CD4-positive, CD25-positive, alpha-beta regulatory T cell (primary cell): ENCODE measurements around the gene ZNF740. TPM values are rescaled to one million over a fixed set of nuclear protein-coding genes. Genes with fewer than 3 reads are reported as not detected.
A peak's percentile ranks its signal among the peaks of the same experiment; 100 is the strongest.
"Not testable (repeated sequence)": the region's sequence is repeated elsewhere in the genome, so short reads cannot be mapped to it uniquely, and the experiment has no call there.

ENCODE experiments used
- ATAC-seq, 2 donors: fragments of 150-1000 bp; cut with Tn5 transposase; one replicate each; pipeline ENCODE4 v1.10.0; 2021; ENCODE audit warnings: low read depth in 2 of 2, moderate number of reproducible peaks in 2 of 2, moderate library complexity in 1 of 2
- DNase-seq, 3 donors: peaks; one replicate each; pipeline versions ENCODE4 v3.0.0 to v3.0.0-alpha.2; 2012 to 2022; ENCODE audit warnings: mixed read lengths in 1 of 3
- H3K27ac ChIP-seq: one replicate; pipeline ENCODE4 v1.7.0; 2013; ENCODE audit warnings: mild to moderate bottlenecking, low read length; ENCODE audit not compliant: insufficient read depth, poor library complexity, severe bottlenecking
- H3K27me3 ChIP-seq: one replicate; pipeline ENCODE4 v1.7.0; 2013; ENCODE audit warnings: low read length; ENCODE audit not compliant: control insufficient read depth, insufficient read depth
- H3K36me3 ChIP-seq: one replicate; pipeline ENCODE4 v1.7.0; 2013; ENCODE audit warnings: mild to moderate bottlenecking, low read length, moderate library complexity; ENCODE audit not compliant: control insufficient read depth, insufficient read depth
- H3K4me1 ChIP-seq: 2 replicates; pipeline ENCODE4 v1.7.0; 2013; ENCODE audit warnings: mild to moderate bottlenecking, low read length; ENCODE audit not compliant: insufficient read depth, control insufficient read depth, poor library complexity, severe bottlenecking
- H3K4me3 ChIP-seq: one replicate; pipeline ENCODE4 v1.7.0; 2013; ENCODE audit warnings: low read depth, mild to moderate bottlenecking, low read length, moderate library complexity
- H3K9me3 ChIP-seq, 2 experiments: 1 replicate in 1 of 2; 2 replicates in 1 of 2; pipeline ENCODE4 v1.7.0; 2013; ENCODE audit warnings: low read length in 2 of 2, mild to moderate bottlenecking in 1 of 2, moderate library complexity in 1 of 2; ENCODE audit not compliant: control insufficient read depth in 2 of 2
- H3K27ac Mint-ChIP-seq, 3 donors: one replicate each; pipeline ENCODE4 v1.8.0; 2020 to 2022; ENCODE audit warnings: mild to moderate bottlenecking in 3 of 3, mixed read lengths in 3 of 3, moderate library complexity in 2 of 3
- H3K27me3 Mint-ChIP-seq: one replicate; pipeline ENCODE4 v1.8.0; 2022; ENCODE audit warnings: mild to moderate bottlenecking, mixed read lengths
- H3K36me3 Mint-ChIP-seq: one replicate; pipeline ENCODE4 v1.8.0; 2020; ENCODE audit warnings: mixed read lengths
- H3K4me1 Mint-ChIP-seq, 4 donors: one replicate each; pipeline ENCODE4 v1.8.0; 2020 to 2022; ENCODE audit warnings: mixed read lengths in 4 of 4, mild to moderate bottlenecking in 1 of 4
- H3K4me3 Mint-ChIP-seq, 4 donors: one replicate each; pipeline ENCODE4 v1.8.0; 2020 to 2022; ENCODE audit warnings: mild to moderate bottlenecking in 4 of 4, mixed read lengths in 4 of 4, moderate library complexity in 3 of 4
- H3K9me3 Mint-ChIP-seq, 7 donors: one replicate each; pipeline ENCODE4 v1.8.0; 2020 to 2022; ENCODE audit warnings: mixed read lengths in 7 of 7, mild to moderate bottlenecking in 3 of 7, moderate library complexity in 2 of 7
- polyA plus RNA-seq, 4 donors: library from polyadenylated mRNA; unstranded; fragments of 300-500 nt; fragmentation: Illumina TruSeq; gene quantifications; one replicate each; pipeline ENCODE4 v1.2.3, GENCODE V29; 2021
- total RNA-seq: library from RNA; stranded (reverse); gene quantifications from one replicate; pipeline ENCODE4 v1.2.3, GENCODE V29; 2022

The ZNF740 gene
- total and polyA plus RNA-seq, 5 donors from 2014 or later = 2.3 to 32.6 (median 3.0) TPM

DNA sequence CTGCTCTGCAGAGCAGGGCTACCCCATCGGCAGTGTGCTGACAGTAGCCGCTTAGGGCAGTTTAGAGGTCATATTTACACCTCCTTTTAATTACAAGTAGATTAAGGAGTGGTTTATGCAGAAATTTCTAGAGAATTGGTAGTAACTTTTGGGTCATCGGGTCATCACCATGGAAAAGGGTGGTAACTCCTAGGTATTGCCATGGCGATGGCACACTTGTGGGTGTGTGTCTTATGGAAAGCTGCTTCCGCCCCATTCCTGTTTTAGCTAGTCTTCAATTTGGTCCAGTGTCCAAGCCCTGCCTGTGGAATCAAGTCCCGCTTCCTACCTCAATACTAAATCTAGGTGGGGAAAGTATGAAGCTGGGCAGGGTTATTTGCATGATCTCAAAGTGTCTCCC is 29.5 kb upstream of the ZNF740 start:
- H3K36me3 Mint-ChIP-seq = no peaks in the 10 kb centered on the region
- Histone ChIP-seq H3K4me1 (no peaks in the 10 kb centered on the region), H3K27ac (no peak overlapping the region), H3K4me3 (no peak overlapping the region), H3K9me3 (no peaks in the 10 kb centered on the region), H3K36me3 (no peaks in the 10 kb centered on the region), H3K27me3 (no peaks in the 10 kb centered on the region)
- H3K4me3 Mint-ChIP-seq = no peak overlapping the region
- H3K27me3 Mint-ChIP-seq = peaks cover 8% of the 10 kb centered on the region
- no peaks in the 10 kb centered on the region for H3K9me3 Mint-ChIP-seq
- DNase-seq = no peak
- peaks cover 0 to 2% (median 0%) of the 10 kb centered on the region in 4 donors for H3K4me1 Mint-ChIP-seq
- no peak overlapping the region for H3K27ac Mint-ChIP-seq
- ATAC-seq = no peak

DNA sequence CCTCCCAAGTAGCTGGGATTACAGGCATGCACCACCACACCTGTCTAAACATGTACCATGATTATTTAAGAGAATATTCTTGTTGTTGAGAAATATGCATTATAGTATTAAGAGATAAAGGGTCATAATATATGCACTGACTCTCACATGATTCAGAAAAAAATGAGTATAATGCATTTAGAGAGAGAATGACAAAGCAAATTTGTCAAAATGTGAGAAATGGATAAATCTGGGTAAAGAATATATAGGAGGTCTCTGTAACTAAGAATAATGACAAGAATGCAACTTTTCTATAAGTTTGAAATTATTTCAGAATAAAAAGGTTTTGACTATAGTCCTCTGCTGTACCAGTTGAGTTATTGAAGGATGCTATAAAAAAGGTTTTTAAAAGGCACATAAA is 28.1 kb upstream of the ZNF740 start:
- Histone ChIP-seq H3K27ac (no peak overlapping the region), H3K9me3 (no peaks in the 10 kb centered on the region), H3K4me3 (no peak overlapping the region), H3K27me3 (no peaks in the 10 kb centered on the region), H3K4me1 (no peaks in the 10 kb centered on the region), H3K36me3 (no peaks in the 10 kb centered on the region)
- ATAC-seq = no peak
- Mint-ChIP-seq H3K4me1 (peaks cover 0 to 2% (median 0%) of the 10 kb centered on the region in 4 donors), H3K36me3 (no peaks in the 10 kb centered on the region), H3K27me3 (peaks cover 8% of the 10 kb centered on the region), H3K9me3 (no peaks in the 10 kb centered on the region), H3K4me3 (no peak overlapping the region), H3K27ac (no peak overlapping the region)
- DNase-seq = no peak

DNA sequence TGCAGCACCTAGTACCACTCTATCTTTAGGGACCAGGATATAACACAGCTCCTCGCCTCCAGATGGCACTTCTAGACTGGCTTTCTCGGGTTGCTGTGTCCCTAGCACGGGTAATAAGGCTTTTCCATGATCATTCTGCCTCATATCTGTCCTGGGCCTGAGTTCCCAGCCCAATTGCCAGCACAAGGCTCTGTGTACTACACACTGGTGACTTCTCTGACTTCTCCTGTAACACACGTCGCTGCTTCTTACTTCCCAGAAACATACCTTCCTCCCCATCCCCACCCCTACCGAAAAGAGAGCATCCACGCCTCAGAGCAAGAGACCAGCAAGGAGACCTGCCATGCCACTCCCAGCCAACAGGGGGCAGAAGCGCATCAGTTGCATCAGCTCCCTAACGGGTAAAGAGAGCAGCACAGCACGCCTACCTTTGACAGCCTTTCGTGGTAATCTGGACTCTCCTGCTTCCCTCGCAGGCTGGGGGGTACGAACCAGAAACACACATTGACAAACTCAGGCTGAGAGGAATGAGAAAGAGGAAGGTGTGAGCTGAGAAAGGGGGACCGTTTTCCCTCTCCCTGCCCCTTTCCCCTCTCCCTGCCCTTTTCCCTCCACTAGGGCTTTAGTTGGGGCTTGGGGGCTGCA is 21.2 kb upstream of the ZNF740 start:
- no peaks in the 10 kb centered on the region for H3K9me3 Mint-ChIP-seq
- Histone ChIP-seq H3K27me3 (no peaks in the 10 kb centered on the region), H3K27ac (no peak overlapping the region), H3K4me3 (no peak overlapping the region), H3K9me3 (no peaks in the 10 kb centered on the region), H3K4me1 (peaks cover 7% of the 10 kb centered on the region), H3K36me3 (no peaks in the 10 kb centered on the region)
- H3K4me3 Mint-ChIP-seq = no peak overlapping the region
- H3K36me3 Mint-ChIP-seq = peaks cover 4% of the 10 kb centered on the region
- peaks cover 0 to 7% (median 2%) of the 10 kb centered on the region in 4 donors for H3K4me1 Mint-ChIP-seq
- peaks cover 5% of the 10 kb centered on the region for H3K27me3 Mint-ChIP-seq
- peak; percentile 76 to 90 (median 85) for DNase-seq
- ATAC-seq = peak; percentile 96 to 98
- peak overlapping the region; percentile 13 to 50 (median 34) for H3K27ac Mint-ChIP-seq

DNA sequence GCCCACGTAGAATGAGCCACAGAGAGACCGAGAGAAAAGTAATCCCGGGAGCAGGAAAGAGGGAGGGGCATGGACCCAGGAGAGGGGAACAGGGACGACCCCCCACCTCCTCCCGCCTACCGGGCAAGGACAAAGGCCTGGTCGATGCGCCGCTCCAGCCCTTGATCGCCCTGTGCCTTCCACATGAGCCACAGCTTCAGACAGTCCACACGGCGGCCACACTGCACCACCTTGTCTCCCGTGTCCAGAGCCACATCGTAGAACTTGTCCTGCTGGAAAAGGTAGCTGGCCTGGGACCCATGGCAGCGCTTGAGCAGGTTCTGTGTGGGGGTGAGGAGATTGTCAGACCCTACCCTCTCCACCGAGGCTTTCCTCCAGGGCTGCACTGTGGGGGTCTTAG is 20.5 kb upstream of the ZNF740 start:
- H3K4me1 Mint-ChIP-seq = peaks cover 0 to 7% (median 3%) of the 10 kb centered on the region in 4 donors
- Histone ChIP-seq H3K4me1 (peaks cover 7% of the 10 kb centered on the region), H3K36me3 (no peaks in the 10 kb centered on the region), H3K27me3 (no peaks in the 10 kb centered on the region), H3K4me3 (no peak overlapping the region), H3K9me3 (no peaks in the 10 kb centered on the region), H3K27ac (no peak overlapping the region)
- H3K9me3 Mint-ChIP-seq = no peaks in the 10 kb centered on the region
- ATAC-seq = no peak
- H3K4me3 Mint-ChIP-seq = no peak overlapping the region
- no peak for DNase-seq
- H3K36me3 Mint-ChIP-seq = peaks cover 4% of the 10 kb centered on the region
- no peak overlapping the region for H3K27ac Mint-ChIP-seq
- H3K27me3 Mint-ChIP-seq = peaks cover 5% of the 10 kb centered on the region

GRCh38 chr12:53160673-53161072 is 19.8 kb upstream of the ZNF740 start:
- Mint-ChIP-seq H3K9me3 (no peaks in the 10 kb centered on the region), H3K27ac (no peak overlapping the region), H3K4me3 (no peak overlapping the region), H3K4me1 (peaks cover 0 to 7% (median 3%) of the 10 kb centered on the region in 4 donors), H3K27me3 (peaks cover 5% of the 10 kb centered on the region), H3K36me3 (peaks cover 4% of the 10 kb centered on the region)
- no peaks in the 10 kb centered on the region for H3K36me3 ChIP-seq
- H3K27me3 ChIP-seq = no peaks in the 10 kb centered on the region
- no peak overlapping the region for H3K4me3 ChIP-seq
- DNase-seq = no peak
- ATAC-seq = no peak
- no peaks in the 10 kb centered on the region for H3K9me3 ChIP-seq
- H3K27ac ChIP-seq = no peak overlapping the region
- peaks cover 7% of the 10 kb centered on the region for H3K4me1 ChIP-seq

DNA sequence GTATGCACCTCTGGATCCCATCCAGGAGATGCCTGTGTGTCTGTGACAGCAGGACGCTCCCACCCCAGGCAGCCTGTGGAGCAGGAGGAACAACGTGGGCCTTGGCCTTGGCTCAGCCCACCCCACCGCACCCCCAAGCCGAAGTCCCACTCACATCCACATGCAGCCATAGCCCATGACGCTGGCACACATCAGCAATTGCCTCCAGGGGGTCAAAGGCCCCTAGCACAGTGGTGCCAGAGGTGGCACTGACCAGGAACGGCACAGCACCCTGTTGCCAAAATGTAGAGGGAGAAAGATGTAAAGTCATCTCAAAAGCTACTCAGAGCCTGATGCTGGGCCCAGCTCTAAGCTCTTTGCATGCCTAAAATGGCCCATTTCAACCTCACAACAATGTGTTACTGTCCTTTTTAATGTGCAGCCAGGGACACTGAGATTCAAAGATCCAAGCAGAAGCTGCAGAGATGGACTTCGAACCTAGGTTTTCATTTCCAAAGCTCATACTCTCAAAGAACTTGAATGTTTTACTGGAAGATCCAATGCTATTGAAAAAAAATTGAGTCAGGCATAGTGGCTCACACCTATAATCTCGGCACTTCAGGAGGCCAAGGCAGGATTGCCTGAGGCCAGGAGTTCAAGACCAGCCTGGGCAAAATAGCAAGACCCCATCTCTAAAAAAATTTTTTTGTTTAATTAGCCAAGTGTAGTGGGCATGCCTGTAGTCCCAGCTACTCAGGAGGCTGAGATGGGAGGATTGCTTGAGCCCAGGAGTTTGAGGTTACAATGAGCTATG is 19.2 kb upstream of the ZNF740 start:
- H3K27ac Mint-ChIP-seq = no peak overlapping the region
- peaks cover 5% of the 10 kb centered on the region for H3K27me3 Mint-ChIP-seq
- H3K4me3 ChIP-seq = no peak overlapping the region
- H3K9me3 Mint-ChIP-seq = no peaks in the 10 kb centered on the region
- H3K36me3 ChIP-seq = no peaks in the 10 kb centered on the region
- H3K9me3 ChIP-seq = no peaks in the 10 kb centered on the region
- no peaks in the 10 kb centered on the region for H3K27me3 ChIP-seq
- ATAC-seq (no peak), DNase-seq (no peak)
- H3K36me3 Mint-ChIP-seq = peaks cover 6% of the 10 kb centered on the region
- peaks cover 7% of the 10 kb centered on the region for H3K4me1 ChIP-seq
- peaks cover 0 to 7% (median 3%) of the 10 kb centered on the region in 4 donors for H3K4me1 Mint-ChIP-seq
- H3K27ac ChIP-seq = no peak overlapping the region
- no peak overlapping the region for H3K4me3 Mint-ChIP-seq

GRCh38 chr12:53163008-53163407 is 17.5 kb upstream of the ZNF740 start:
- not testable (repeated sequence) for H3K4me1 ChIP-seq, H3K9me3 ChIP-seq, H3K27me3 ChIP-seq, H3K9me3 Mint-ChIP-seq, H3K27me3 Mint-ChIP-seq, H3K27ac Mint-ChIP-seq, ATAC-seq, H3K27ac ChIP-seq, H3K4me1 Mint-ChIP-seq, DNase-seq, H3K36me3 ChIP-seq, H3K4me3 Mint-ChIP-seq, H3K4me3 ChIP-seq
- H3K36me3 Mint-ChIP-seq = peaks cover 12% of the 10 kb centered on the region

DNA sequence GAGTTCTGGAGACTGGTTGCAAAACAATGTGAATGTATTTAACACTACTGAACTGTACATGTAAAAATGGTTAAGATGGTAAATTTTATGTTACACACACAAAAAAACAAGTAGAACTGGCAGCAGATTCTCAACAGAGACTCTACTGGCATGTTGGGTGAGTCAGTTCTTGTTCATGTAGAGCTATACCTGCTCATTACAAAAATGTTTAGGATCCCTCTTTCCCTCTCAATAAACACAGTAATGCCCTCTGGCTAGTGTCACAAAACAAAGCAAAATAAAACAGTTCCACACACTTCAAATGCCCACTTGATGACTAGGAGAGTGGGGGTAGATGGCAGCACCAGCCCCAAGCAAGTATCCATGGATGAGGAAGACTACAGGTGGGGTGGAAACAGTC is 13.7 kb upstream of the ZNF740 start:
- Mint-ChIP-seq H3K9me3 (no peaks in the 10 kb centered on the region), H3K36me3 (peaks cover 27% of the 10 kb centered on the region), H3K27me3 (peaks cover 4% of the 10 kb centered on the region), H3K27ac (no peak overlapping the region), H3K4me3 (no peak overlapping the region), H3K4me1 (peaks cover 0 to 3% (median 0%) of the 10 kb centered on the region in 4 donors)
- no peaks in the 10 kb centered on the region for H3K4me1 ChIP-seq
- no peak overlapping the region for H3K4me3 ChIP-seq
- DNase-seq = no peak
- no peaks in the 10 kb centered on the region for H3K9me3 ChIP-seq
- H3K36me3 ChIP-seq = peaks cover 3% of the 10 kb centered on the region
- H3K27me3 ChIP-seq = no peaks in the 10 kb centered on the region
- H3K27ac ChIP-seq = no peak overlapping the region
- no peak for ATAC-seq
